Mononuclear cell (primary cell): ENCODE measurements around the gene MAP1LC3B. TPM values are rescaled to one million over a fixed set of nuclear protein-coding genes. Genes with fewer than 3 reads are reported as not detected.
"Not testable (repeated sequence)": the region's sequence is repeated elsewhere in the genome, so short reads cannot be mapped to it uniquely, and the experiment has no call there.

Experiments used
- H3K27me3 ChIP-seq: 2 replicates; pipeline ENCODE4 v1.6.0; 2011; ENCODE audit warnings: low read length, control low read depth; ENCODE audit not compliant: insufficient read depth
- H3K4me1 ChIP-seq: 2 replicates; pipeline ENCODE4 v1.5.1; 2011; ENCODE audit warnings: mild to moderate bottlenecking, low read length, control low read depth; ENCODE audit not compliant: insufficient read depth
- H3K4me3 ChIP-seq: 2 replicates; pipeline ENCODE4 v1.5.1; 2011; ENCODE audit warnings: mild to moderate bottlenecking, low read length, moderate library complexity
- H3K9me3 ChIP-seq: 2 replicates; pipeline ENCODE4 v1.5.1; 2011; ENCODE audit warnings: low read depth, mild to moderate bottlenecking, control low read depth, low read length
- total RNA-seq: library from RNA; depleted of rRNA; stranded (reverse); fragments of >200 nt; gene quantifications from one replicate; pipeline ENCODE4 v1.2.3, GENCODE V29; 2012

MAP1LC3B gene
- total RNA-seq, 1 donor: 63.1 TPM

DNA sequence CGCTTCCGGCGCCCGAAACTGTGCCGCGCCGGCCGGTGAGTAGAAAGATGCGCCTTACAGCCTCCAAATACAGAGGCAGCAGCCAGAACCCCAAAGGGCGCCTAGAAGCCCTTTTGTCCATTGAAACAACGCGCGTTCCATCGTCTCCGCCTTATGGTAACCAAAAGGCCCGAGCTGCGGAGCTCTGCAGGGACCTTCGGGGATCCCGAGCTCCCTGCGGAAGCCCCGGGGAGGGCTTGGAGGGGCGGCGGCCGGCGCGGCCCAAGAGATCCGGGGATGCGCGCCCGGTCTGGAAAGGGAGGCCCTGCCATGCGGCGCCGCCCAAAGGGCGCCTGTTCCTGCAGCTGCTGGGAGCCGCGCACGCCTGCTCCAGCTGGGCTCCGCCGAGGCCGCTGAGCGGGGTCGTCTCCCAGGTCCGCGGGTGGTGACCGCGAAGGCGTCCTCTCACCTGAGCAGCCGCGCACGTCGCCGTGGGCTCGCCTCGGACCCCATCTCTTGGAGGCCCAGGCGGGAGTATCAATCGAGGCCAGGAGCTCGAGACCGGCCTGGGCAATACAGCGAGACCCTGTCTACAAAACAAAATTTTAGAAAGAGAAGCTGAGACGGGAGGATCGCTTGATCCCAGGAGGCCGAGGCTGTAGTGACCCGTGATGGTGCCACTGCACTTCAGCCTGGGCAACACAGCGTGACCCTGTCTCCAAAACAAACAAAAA, 7.8 kb upstream of the MAP1LC3B start:
- Histone ChIP-seq H3K4me1 (peaks cover 51% of the 10 kb centered on the region), H3K9me3 (no peaks in the 10 kb centered on the region), H3K4me3 (peak overlapping the region; percentile 63), H3K27me3 (no peaks in the 10 kb centered on the region)

DNA sequence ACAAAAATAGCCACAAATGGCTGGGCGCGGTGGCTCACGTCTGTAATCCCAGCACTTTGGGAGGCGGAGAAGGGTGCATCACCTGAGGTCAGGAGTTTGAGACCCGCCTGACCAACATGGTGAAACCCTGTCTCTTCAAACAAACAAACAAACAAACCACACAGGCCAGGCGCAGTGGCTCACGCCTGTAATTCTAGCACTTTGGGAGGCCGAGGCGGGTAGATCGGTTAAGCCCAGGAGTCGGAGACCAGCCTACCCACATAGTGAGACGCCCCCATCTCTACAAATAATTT, 7.3 kb upstream of the MAP1LC3B start:
- H3K9me3 ChIP-seq, H3K27me3 ChIP-seq: not testable (repeated sequence)
- H3K4me3 ChIP-seq: peak overlapping the region; percentile 63
- H3K4me1 ChIP-seq: peaks cover 52% of the 10 kb centered on the region

DNA sequence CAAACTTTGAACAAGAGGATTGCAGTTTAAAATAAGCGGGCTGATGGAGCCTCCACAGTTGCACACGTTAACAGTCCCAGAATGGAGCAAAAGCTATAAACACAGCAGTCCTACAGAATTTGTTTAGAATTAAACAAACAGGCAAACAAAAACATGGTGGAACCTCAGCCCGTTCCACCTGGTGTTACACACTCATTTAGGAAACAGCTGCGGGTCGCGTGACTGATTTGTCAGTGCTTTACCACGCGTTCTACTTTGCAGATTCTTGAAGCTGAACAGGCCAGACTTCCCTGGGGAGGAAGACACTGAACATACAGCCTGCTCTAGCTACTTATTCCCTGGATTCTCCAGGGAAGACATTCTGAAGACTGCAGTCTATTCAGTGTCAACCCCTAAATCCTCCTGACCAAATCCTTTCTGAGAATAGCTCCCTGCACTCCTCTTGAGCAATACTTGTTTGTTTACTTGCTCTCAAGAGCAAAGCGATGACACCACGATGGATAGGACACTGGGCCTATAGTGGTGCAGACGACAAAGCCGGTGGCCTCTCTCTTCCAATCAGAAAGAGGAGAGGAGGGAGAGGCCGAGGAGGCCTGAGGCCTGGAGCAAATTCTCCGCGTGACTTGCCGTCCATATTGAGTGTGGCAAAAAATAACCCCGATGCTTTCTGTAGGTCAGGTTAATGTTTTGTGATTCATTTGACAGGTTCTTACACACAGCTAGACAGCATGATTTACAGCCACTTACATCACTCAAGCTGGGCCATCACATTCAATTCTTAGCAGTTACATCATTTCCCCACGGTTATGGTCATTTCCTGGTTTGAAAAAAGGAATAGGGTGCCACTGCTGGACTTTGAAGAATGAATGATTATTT, 4.0 kb upstream of the MAP1LC3B start:
- H3K4me3 ChIP-seq: no peak overlapping the region
- no peaks in the 10 kb centered on the region for H3K27me3 ChIP-seq
- peaks cover 45% of the 10 kb centered on the region for H3K4me1 ChIP-seq
- no peaks in the 10 kb centered on the region for H3K9me3 ChIP-seq

DNA sequence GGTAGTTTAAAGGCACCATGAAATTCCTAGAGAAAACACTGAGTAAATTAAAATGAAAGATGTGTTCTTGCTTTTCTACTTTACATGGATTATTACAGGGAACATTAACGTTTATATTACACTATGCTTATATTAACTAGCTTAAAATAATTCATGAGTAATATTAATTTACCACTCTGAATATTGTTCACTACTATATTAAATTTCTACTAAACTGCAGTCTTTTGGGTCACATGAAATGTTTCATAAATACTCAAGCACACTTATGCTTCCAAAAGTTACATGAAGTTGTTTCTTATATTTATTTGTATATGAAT, 3.4 kb upstream of the MAP1LC3B start:
- Histone ChIP-seq H3K4me3 (no peak overlapping the region), H3K27me3 (no peaks in the 10 kb centered on the region), H3K4me1 (peaks cover 51% of the 10 kb centered on the region), H3K9me3 (no peaks in the 10 kb centered on the region)

DNA sequence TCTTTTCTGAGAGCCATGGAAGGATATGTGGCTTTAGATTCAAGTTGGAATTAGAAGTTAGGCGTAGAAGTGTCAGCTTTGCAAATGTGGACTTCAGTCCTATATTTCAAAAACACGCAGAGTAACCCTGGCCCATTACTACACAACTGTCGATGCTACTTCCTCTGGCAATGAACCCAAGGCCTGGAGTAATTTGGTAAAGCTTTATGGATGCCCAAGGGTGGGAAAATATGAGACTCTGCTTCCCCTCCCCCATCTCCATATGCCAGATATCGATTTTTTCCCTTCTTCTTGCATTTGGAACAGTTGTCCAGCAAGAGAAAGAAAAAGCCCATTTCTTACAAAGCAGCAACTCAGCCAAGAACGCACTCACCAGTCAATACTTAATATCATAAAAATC, 2.9 kb upstream of the MAP1LC3B start:
- Histone ChIP-seq H3K4me1 (peaks cover 53% of the 10 kb centered on the region), H3K4me3 (no peak overlapping the region), H3K9me3 (no peaks in the 10 kb centered on the region), H3K27me3 (no peaks in the 10 kb centered on the region)

DNA sequence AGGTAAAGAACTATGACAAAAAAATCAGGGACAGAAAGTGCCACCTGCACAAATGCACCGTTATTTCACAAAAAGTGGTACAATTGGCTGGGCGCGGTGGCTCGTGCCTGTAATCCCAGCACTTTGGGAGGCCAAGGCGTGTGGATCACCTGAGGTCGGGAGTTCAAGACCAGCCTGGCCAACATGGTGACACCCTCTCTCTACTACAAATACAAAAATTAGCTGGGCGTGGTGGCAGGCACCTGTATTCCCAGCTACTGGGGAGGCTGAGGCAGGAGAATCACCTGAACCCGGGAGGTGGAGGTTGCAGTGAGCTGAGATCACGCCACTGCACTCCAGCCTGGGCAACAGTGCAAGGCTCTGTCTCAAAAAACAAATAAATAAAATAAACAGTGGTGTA, 2.2 kb upstream of the MAP1LC3B start:
- H3K4me1 ChIP-seq: peaks cover 53% of the 10 kb centered on the region
- H3K9me3 ChIP-seq, H3K4me3 ChIP-seq, H3K27me3 ChIP-seq: not testable (repeated sequence)

DNA sequence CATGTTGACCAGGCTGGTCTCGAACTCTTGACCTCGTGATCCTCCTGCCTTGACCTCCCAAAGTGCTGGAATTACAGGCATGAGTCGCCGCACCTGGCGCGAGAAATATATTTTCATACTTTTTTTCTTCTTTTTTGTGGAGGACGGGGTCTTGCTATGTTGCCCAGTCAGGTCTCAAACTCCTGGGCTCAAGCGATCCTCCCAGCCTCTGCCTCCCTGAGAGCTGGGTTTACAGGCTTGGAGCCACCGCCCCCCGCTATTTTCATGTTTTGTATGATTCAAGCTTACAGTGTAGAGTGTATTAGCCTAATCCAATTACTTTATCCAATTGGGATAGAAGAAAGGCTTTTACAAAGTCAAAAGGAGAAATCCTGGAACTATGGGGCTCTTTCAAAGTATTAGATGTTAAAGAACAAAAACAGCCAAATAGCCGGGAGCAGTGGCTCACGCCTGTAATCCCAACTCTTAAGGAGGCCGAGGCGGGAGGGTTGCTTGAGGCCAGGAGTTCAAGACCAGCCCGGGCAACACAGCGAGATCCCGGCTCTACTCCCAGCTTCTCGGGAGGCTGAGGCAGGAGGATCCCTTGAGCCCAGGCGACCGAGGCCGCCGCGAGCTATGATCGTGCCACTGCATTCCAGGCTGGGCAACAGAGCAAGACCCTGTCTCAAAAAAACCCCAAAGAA, 1.4 kb upstream of the MAP1LC3B start:
- peak overlapping the region; percentile 69 for H3K4me3 ChIP-seq
- H3K27me3 ChIP-seq: no peaks in the 10 kb centered on the region
- no peaks in the 10 kb centered on the region for H3K9me3 ChIP-seq
- H3K4me1 ChIP-seq: peaks cover 55% of the 10 kb centered on the region

DNA sequence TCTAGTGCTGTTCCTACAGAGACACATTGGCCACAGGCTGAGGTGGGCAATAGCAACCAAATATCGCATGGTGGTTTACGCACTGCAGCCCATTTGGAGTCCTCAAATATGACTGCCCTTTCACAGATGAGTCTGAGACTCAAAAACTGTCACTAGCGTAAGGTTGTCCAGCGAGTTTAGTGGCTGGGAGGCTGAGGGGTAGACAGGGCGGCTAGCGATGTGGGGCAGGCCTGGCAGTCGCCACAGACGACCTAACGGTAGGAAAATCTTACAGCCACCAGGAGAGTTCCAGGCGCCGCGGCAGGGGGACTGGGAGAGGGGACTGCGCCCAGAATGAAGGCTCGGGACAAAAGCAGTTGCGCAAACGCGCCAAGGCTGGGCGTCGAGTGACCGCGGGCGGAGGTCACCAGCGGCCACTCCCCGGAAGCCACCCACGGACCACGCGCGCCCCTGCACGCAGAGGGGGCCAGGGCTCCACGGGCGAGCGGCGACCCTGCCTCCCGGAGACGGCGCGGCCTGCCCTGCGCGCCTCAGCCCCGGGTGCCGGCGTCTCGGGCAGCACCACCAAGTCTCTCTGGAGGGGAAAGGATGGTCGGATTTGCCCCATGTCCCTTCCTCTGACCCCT, 699 bp upstream of the MAP1LC3B start:
- Histone ChIP-seq H3K9me3 (no peaks in the 10 kb centered on the region), H3K4me1 (peaks cover 55% of the 10 kb centered on the region), H3K27me3 (no peaks in the 10 kb centered on the region), H3K4me3 (peak overlapping the region; percentile 69)

DNA sequence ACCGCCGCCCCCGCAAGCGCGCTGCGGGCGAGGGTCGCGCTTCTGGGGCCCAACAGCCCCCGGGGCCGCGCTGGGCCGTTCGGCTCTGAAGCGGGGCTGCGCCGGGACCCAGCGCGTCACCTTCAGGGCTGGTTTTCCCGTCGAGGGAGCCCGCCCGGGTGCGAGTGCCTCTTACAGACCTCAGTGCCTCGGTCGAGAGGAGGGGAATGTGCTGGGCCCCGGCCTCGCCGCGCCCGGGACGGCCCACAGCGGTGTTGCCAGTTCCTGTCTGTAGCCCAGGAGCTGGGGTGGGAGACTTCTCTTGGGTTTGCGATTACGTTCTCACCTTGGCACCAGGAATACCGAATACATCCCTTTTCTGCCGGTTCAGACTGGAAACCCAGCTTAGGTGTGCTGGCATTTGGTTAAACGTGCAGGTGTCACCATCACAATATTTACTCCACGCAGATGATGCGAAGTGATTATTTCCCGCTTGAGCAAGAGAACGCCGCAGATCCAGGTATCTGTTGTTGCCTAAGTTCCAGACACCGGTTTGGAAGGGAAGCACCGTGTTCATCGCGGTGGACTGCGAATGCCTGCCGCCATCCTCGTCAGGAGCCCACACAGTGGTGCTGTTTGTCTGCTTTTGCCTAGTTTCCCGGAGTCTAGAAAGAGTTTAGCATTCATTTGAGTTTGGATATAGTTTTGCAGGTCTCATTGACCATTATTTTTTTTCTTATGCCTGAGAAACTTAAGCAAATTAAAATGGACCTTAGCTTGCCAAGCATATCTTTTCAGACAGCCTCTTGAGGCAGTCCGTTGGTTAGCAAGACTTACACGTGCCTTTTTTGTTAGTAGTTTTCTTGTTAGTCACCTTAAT, 914 bp downstream of the MAP1LC3B start:
- Histone ChIP-seq H3K9me3 (no peaks in the 10 kb centered on the region), H3K4me3 (peak overlapping the region; percentile 69), H3K4me1 (peaks cover 40% of the 10 kb centered on the region), H3K27me3 (no peaks in the 10 kb centered on the region)

DNA sequence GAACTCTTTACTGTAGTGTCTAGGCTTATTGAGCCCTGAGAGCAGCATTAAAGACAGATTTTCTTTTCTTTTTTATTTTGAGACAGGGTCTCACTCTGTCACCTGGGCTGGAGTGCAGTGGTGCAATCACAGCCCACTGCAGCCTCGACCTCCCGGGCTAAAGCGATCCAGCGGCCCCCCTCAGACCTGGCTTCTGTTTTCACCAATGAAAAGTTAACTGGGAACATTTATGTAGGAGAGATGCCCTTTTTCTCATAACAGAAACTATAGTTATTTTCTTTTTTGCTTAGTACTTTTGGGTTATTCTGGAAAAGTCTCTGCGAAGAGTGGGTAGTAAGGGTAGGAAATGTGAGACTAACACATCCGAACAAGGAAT, 1.5 kb downstream of the MAP1LC3B start:
- Histone ChIP-seq H3K27me3 (no peaks in the 10 kb centered on the region), H3K9me3 (no peaks in the 10 kb centered on the region), H3K4me3 (peak overlapping the region; percentile 69), H3K4me1 (peaks cover 38% of the 10 kb centered on the region)

DNA sequence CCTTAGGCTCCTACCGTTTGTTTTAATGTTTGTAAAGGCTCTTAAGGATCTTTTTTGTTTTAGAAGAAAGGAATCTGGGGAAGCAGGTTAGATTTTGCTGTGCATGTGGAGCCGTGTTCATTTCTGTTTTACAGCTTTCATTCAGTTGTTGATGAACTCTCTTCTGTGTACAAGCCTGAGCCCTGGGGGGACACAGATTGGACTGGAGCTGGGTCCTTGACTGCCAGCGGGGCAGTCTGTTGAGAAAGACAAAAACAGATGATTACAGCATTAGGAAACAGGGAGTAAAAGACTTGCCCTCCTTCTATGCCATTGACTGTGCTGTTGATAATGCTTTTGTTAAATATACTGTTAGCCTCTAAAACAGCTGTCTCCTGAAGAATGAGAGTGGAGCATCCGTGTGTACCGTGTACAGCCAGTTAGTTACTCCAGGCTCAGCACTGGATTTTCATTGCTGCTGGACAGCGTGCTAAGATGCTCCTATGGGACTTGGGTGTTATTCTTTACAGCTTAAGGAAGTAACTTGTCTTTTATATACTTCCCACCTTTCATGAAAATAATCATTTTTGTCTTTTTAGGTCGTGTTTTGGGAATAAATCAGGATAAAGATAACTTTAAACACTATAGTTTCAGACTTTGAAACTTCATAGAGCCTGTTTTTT, 3.2 kb downstream of the MAP1LC3B start:
- H3K4me3 ChIP-seq: no peak overlapping the region
- no peaks in the 10 kb centered on the region for H3K27me3 ChIP-seq
- peaks cover 33% of the 10 kb centered on the region for H3K4me1 ChIP-seq
- H3K9me3 ChIP-seq: no peaks in the 10 kb centered on the region

DNA sequence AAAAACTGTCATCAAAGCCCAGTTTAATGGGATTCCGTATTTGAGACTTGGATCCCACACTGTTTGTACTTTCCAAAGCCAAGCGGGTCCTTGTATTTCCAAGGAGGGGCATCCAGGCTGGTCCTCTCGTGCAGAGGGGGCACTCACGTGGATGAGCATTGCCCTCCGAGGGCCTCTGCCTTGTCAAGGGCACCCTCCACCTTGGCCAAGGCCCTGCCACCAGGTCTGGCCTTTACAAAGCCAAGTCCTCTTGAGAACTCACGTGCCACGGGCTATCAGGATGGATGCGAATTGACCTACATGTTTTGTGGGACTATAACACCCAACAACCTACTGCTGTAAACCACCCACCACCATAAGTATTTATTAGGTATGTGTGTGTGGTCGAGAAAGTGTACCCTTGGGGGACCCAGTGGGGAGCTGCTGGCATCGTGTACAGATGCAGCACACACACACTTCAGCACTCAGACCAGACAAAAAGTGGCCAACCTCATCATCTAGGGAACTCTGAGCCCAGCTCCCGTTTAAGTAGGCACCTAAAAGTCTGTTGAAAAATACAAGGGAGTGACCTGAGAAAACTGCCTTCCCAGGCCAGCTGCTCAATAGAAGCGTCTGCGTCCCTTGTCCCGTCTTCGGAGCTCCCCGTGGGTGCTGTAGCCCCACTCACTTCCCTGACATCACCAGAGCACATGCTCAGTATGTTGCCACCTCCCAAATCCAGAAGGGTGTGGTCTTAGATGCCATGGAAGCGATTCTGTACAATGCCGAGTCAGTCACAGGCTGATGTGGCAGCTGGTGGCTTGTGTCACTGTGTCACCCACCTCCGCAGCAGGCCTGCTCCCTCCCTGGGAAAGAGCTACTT, 12.9 kb downstream of the MAP1LC3B start:
- peaks cover 9% of the 10 kb centered on the region for H3K4me1 ChIP-seq
- H3K4me3 ChIP-seq: no peak overlapping the region
- no peaks in the 10 kb centered on the region for H3K27me3 ChIP-seq
- no peaks in the 10 kb centered on the region for H3K9me3 ChIP-seq

DNA sequence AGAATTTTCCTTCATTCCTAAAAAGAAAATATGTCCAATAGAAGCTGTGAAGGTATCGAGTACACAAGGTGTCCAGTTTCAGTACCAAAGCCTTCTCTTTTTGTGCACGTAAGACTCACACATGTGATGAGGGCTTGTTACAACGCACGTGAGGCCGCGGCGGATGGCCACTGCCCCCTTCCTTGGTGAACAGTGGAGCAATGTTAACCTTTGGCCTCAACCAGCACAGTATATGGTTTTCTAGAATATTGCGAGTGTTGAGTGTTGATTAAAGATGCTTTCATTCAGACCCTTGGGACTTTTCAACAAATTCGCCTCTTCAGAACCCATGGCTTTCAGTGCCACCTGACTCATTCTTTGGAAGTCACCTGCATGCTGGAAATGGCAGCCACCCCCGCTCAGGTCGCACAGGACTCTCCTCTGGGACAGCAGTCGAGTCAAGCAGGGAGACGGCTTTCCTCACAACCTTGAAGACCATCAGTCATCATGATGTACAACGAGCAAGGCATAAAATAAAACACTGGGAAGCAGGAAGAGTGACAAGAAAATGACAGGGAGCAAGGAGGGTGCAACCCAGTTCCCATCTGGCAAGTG, 14.5 kb downstream of the MAP1LC3B start:
- no peaks in the 10 kb centered on the region for H3K9me3 ChIP-seq
- H3K4me3 ChIP-seq: no peak overlapping the region
- peaks cover 9% of the 10 kb centered on the region for H3K4me1 ChIP-seq
- H3K27me3 ChIP-seq: no peaks in the 10 kb centered on the region
